ENCODE measurements around the gene MYO9A. TPM values are rescaled to one million over a fixed set of nuclear protein-coding genes. Genes with fewer than 3 reads are reported as not detected.

The MYO9A gene
- total and polyA plus RNA-seq, 2 donors (not counting 1 experiment from before 2014, with no cell fraction given), result 6.2 to 66.1 TPM

- H3K79me2 ChIP-seq (ENCODE audit: control insufficient read depth, insufficient read depth, low read length), result no peaks in the 10 kb centered on the region
Observed at GRCh38 chr15:72133211-72133610, 15.3 kb upstream of the MYO9A start.

DNA sequence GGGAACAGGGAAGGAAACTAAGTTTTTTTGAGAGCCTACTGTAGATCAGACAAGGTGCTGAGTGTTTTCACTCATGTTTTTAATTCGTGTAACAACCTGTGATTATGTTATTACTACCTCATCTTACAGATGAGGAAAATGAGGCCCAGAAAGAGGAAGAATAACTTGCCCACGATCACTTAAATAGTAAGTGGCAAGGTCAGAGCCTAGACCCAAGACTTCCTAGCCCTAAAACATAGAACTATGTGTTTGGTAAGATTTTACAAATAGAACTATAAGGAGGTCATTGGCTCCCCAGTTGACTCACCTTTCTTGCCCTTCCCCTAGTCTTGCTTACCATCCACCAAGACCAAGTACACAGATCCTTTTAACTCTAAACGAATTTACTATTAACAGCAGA is 14.0 kb upstream of the MYO9A start:
- no CpG with 5 or more reads among the region's 3 CpGs for WGBS (ENCODE audit: insufficient coverage)
- DNase-seq (no peak), ATAC-seq (ENCODE audit: low read depth) (no peak)
- Histone ChIP-seq H3K36me3 (replicated peaks in 1 of 2; ENCODE audit: control extremely low read depth in 1 of 2, control insufficient read depth in 1 of 2, extremely low read depth in 1 of 2, insufficient read depth in 2 of 2, low read length in 1 of 2) (no peaks in the 10 kb centered on the region), H3K4me3 (ENCODE audit: control extremely low read depth in 1 of 5, extremely low read depth in 1 of 5, insufficient read depth in 1 of 5, low read depth in 2 of 5, low read length in 4 of 5) (no peak overlapping the region), H2AFZ (ENCODE audit: insufficient read depth, low read depth, low read length, poor library complexity, severe bottlenecking) (no peak overlapping the region), H3K27me3 (replicated peaks in 1 of 4; ENCODE audit: control extremely low read depth in 1 of 4, control insufficient read depth in 3 of 4, insufficient read depth in 4 of 4, low read length in 3 of 4) (no peaks in the 10 kb centered on the region), H3K27ac (ENCODE audit: low read length in 2 of 2) (no peak overlapping the region), H3K9me3 (ENCODE audit: control extremely low read depth in 1 of 3, control insufficient read depth in 2 of 3, insufficient read depth in 1 of 3, low read length in 2 of 3) (no peaks in the 10 kb centered on the region), H3K4me2 (replicated peaks; ENCODE audit: low read depth, low read length, poor library complexity, severe bottlenecking) (no peak overlapping the region), H3K79me2 (ENCODE audit: control insufficient read depth, insufficient read depth, low read length) (no peaks in the 10 kb centered on the region), H3K4me1 (ENCODE audit: control insufficient read depth in 2 of 2, insufficient read depth in 2 of 2, low read length in 2 of 2) (no peaks in the 10 kb centered on the region), H3K9ac (ENCODE audit: low read length) (no peak overlapping the region), H4K20me1 (ENCODE audit: control insufficient read depth, insufficient read depth, low read length, poor library complexity, severe bottlenecking) (no peaks in the 10 kb centered on the region)
- Mint-ChIP-seq H3K27me3 (no peaks in the 10 kb centered on the region), H3K4me1 (peaks cover 3% of the 10 kb centered on the region), H3K4me3 (no peak overlapping the region), H3K9me3 (ENCODE audit: insufficient read depth) (no peaks in the 10 kb centered on the region), H3K27ac (no peak overlapping the region)
- ChIA-PET CTCF (no interaction called here), POLR2A (no interaction called here)
- no peak for TF ChIP-seq CTCF (IDR thresholded peaks at IDR 0.05)
- no peak for TF ChIP-seq EZH2 (IDR thresholded peaks at IDR 0.05; ENCODE audit: borderline replicate concordance, insufficient read depth, low read depth, low read length, poor library complexity, severe bottlenecking)
- intact Hi-C loops (cut with micrococcal nuclease), result no loop called here

More at GRCh38 chr15:72133211-72133610, 15.3 kb upstream of the MYO9A start:
- H3K4me3 ChIP-seq (ENCODE audit: control extremely low read depth in 1 of 5, extremely low read depth in 1 of 5, insufficient read depth in 1 of 5, low read depth in 2 of 5, low read length in 4 of 5), result no peak overlapping the region
- H3K9me3 ChIP-seq (ENCODE audit: control extremely low read depth in 1 of 3, control insufficient read depth in 2 of 3, insufficient read depth in 1 of 3, low read length in 2 of 3), result no peaks in the 10 kb centered on the region
- TF ChIP-seq CTCF (IDR thresholded peaks at IDR 0.05), result no peak
- TF ChIP-seq EZH2 (IDR thresholded peaks at IDR 0.05; ENCODE audit: borderline replicate concordance, insufficient read depth, low read depth, low read length, poor library complexity, severe bottlenecking), result no peak
- H3K27me3 Mint-ChIP-seq, result no peaks in the 10 kb centered on the region
- ChIA-PET POLR2A (no interaction called here), CTCF (interaction anchor here (1.2 kb wide), 1 partner anchor 20 kb away, joined by 3 read pairs; no protein-coding TSS in a partner anchor)
- no peaks in the 10 kb centered on the region for H3K4me1 ChIP-seq (ENCODE audit: control insufficient read depth in 2 of 2, insufficient read depth in 2 of 2, low read length in 2 of 2)
- H3K27me3 ChIP-seq (replicated peaks in 1 of 4; ENCODE audit: control extremely low read depth in 1 of 4, control insufficient read depth in 3 of 4, insufficient read depth in 4 of 4, low read length in 3 of 4), result no peaks in the 10 kb centered on the region
- ATAC-seq (ENCODE audit: low read depth) (no peak), DNase-seq (no peak)
- 100% methylated on average over 1 of the region's 1 CpG for WGBS (ENCODE audit: insufficient coverage)
- no peak overlapping the region for H3K27ac ChIP-seq (ENCODE audit: low read length in 2 of 2)
- H3K4me2 ChIP-seq (replicated peaks; ENCODE audit: low read depth, low read length, poor library complexity, severe bottlenecking), result no peak overlapping the region
- H3K4me3 Mint-ChIP-seq, result no peak overlapping the region
- no peak overlapping the region for H2AFZ ChIP-seq (ENCODE audit: insufficient read depth, low read depth, low read length, poor library complexity, severe bottlenecking)
- H3K9me3 Mint-ChIP-seq (ENCODE audit: insufficient read depth), result no peaks in the 10 kb centered on the region
- H4K20me1 ChIP-seq (ENCODE audit: control insufficient read depth, insufficient read depth, low read length, poor library complexity, severe bottlenecking), result no peaks in the 10 kb centered on the region
- no peak overlapping the region for H3K27ac Mint-ChIP-seq
- H3K36me3 ChIP-seq (replicated peaks in 1 of 2; ENCODE audit: control extremely low read depth in 1 of 2, control insufficient read depth in 1 of 2, extremely low read depth in 1 of 2, insufficient read depth in 2 of 2, low read length in 1 of 2), result no peaks in the 10 kb centered on the region
- no peak overlapping the region for H3K9ac ChIP-seq (ENCODE audit: low read length)
- intact Hi-C loops (cut with micrococcal nuclease), result no loop called here
- peaks cover 3% of the 10 kb centered on the region for H3K4me1 Mint-ChIP-seq

Measured in B cell (primary cell).